ENCODE data around the gene HAP1.

GRCh38 chr17:41771389-41772206 lies 37.2 kb upstream of the HAP1 start:
- TF ChIP-seq CTCF (conservative IDR thresholded peaks at IDR 0.05 in 1 of 2, IDR thresholded peaks at IDR 0.05 in 1 of 2; ENCODE audit: low read depth in 1 of 2, low read length in 2 of 2) (no peak), EZH2 (IDR thresholded peaks at IDR 0.05; ENCODE audit: low read length, missing control alignments) (no peak)

Measured in fibroblast of lung (primary cell).